Measurements from ENCODE around the gene CDH23. TPM values are rescaled to one million over a fixed set of nuclear protein-coding genes. Genes with fewer than 3 reads are reported as not detected.

CDH23 gene
- total and polyA plus RNA-seq, 9 of the 15 experiments (the other 6 are each of a cell fraction or from before 2014, with no cell fraction given): 0.18 to 1.2 (median 0.47) TPM

DNA sequence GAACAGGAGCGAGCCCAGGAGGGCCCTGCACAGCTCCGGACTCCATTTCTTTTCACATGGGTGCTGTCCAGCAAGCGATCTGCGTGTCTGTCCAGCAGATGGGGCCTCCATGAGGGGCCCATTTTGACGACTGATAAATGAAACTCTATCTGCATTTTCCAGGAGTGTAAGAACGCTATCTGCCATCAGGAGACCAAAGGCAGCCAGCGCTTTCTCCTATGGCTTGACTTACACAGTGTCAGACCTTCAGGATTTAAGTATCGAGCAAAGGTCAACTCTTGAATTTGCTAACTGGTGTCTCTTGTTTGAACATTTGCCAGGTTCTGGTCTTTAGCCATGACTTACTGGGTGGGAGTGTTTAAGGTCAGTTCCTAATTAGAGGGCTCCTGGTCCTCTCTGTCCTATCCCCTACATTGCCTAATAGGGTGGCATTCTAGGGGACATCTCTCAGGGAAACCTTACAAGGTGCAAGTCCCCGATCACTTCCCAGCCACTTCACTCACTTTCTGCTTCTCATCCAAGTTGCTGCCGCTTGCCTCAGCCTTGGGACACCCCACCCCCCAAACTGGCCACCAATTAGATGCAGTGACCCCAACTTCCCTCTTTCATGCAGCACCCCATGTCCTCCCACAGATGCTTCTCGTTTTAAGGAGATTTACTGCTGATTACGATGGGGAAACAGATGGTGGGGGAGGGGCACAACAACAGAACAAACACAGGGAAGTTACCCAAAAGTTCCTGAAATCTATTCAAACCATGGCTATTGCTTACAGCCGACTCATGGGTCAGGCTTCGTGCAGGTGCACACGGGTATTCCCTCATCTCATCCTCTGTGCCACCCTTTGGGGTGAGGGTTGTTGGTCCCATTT is 356.6 kb downstream of the CDH23 start (continued):
- TF ChIP-seq, protein P1, sequence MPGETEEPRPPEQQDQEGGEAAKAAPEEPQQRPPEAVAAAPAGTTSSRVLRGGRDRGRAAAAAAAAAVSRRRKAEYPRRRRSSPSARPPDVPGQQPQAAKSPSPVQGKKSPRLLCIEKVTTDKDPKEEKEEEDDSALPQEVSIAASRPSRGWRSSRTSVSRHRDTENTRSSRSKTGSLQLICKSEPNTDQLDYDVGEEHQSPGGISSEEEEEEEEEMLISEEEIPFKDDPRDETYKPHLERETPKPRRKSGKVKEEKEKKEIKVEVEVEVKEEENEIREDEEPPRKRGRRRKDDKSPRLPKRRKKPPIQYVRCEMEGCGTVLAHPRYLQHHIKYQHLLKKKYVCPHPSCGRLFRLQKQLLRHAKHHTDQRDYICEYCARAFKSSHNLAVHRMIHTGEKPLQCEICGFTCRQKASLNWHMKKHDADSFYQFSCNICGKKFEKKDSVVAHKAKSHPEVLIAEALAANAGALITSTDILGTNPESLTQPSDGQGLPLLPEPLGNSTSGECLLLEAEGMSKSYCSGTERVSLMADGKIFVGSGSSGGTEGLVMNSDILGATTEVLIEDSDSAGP (CRISPR knock-in tag; IDR thresholded peaks at IDR 0.05): 0 out of 2 replicates have a peak, but pooled peaks have one; percentile 31
- TF ChIP-seq SREBF2 (CRISPR knock-in tag; IDR thresholded peaks at IDR 0.05): no peak
- TF ChIP-seq, protein P2, sequence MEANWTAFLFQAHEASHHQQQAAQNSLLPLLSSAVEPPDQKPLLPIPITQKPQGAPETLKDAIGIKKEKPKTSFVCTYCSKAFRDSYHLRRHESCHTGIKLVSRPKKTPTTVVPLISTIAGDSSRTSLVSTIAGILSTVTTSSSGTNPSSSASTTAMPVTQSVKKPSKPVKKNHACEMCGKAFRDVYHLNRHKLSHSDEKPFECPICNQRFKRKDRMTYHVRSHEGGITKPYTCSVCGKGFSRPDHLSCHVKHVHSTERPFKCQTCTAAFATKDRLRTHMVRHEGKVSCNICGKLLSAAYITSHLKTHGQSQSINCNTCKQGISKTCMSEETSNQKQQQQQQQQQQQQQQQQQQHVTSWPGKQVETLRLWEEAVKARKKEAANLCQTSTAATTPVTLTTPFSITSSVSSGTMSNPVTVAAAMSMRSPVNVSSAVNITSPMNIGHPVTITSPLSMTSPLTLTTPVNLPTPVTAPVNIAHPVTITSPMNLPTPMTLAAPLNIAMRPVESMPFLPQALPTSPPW (CRISPR knock-in tag; IDR thresholded peaks at IDR 0.05): peak; percentile 81
- TF ChIP-seq, protein P3, sequence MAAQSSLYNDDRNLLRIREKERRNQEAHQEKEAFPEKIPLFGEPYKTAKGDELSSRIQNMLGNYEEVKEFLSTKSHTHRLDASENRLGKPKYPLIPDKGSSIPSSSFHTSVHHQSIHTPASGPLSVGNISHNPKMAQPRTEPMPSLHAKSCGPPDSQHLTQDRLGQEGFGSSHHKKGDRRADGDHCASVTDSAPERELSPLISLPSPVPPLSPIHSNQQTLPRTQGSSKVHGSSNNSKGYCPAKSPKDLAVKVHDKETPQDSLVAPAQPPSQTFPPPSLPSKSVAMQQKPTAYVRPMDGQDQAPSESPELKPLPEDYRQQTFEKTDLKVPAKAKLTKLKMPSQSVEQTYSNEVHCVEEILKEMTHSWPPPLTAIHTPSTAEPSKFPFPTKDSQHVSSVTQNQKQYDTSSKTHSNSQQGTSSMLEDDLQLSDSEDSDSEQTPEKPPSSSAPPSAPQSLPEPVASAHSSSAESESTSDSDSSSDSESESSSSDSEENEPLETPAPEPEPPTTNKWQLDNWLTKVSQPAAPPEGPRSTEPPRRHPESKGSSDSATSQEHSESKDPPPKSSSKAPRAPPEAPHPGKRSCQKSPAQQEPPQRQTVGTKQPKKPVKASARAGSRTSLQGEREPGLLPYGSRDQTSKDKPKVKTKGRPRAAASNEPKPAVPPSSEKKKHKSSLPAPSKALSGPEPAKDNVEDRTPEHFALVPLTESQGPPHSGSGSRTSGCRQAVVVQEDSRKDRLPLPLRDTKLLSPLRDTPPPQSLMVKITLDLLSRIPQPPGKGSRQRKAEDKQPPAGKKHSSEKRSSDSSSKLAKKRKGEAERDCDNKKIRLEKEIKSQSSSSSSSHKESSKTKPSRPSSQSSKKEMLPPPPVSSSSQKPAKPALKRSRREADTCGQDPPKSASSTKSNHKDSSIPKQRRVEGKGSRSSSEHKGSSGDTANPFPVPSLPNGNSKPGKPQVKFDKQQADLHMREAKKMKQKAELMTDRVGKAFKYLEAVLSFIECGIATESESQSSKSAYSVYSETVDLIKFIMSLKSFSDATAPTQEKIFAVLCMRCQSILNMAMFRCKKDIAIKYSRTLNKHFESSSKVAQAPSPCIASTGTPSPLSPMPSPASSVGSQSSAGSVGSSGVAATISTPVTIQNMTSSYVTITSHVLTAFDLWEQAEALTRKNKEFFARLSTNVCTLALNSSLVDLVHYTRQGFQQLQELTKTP (IDR thresholded peaks at IDR 0.05; ENCODE audit: low read depth in 1 of 2, partially characterized antibody in 2 of 2): peak; percentile 61 to 85
- TF ChIP-seq ZNF121 (CRISPR knock-in tag; conservative IDR thresholded peaks at IDR 0.05): no peak
- TF ChIP-seq, protein P4, sequence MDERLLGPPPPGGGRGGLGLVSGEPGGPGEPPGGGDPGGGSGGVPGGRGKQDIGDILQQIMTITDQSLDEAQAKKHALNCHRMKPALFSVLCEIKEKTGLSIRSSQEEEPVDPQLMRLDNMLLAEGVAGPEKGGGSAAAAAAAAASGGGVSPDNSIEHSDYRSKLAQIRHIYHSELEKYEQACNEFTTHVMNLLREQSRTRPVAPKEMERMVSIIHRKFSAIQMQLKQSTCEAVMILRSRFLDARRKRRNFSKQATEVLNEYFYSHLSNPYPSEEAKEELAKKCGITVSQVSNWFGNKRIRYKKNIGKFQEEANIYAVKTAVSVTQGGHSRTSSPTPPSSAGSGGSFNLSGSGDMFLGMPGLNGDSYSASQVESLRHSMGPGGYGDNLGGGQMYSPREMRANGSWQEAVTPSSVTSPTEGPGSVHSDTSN (CRISPR knock-in tag; IDR thresholded peaks at IDR 0.05; ENCODE audit: low read depth): no peak
- TF ChIP-seq, protein P4 (tag; conservative IDR thresholded peaks at IDR 0.05; ENCODE audit: low read depth): peak; percentile 83
- peak; percentile 98 for TF ChIP-seq ZNF589 (CRISPR knock-in tag; IDR thresholded peaks at IDR 0.05; ENCODE audit: low read depth)
- 0 out of 2 replicates have a peak, but pooled peaks have one; percentile 55 for TF ChIP-seq NR2F6 (CRISPR knock-in tag; IDR thresholded peaks at IDR 0.05)
- TF ChIP-seq HNRNPL (IDR thresholded peaks at IDR 0.05; ENCODE audit: low read depth, low read length): no peak
- TF ChIP-seq MBD1 (CRISPR knock-in tag; IDR thresholded peaks at IDR 0.05): no peak; the same call in 1 of the 2 replicates
- no peak for TF ChIP-seq BDP1 (IDR thresholded peaks at IDR 0.05; ENCODE audit: insufficient read depth, insufficient read length)
- TF ChIP-seq NCOA1 (IDR thresholded peaks at IDR 0.05; ENCODE audit: low read depth): peak; percentile 84; the same call in 1 of the 2 replicates
